ENCODE measurements around the gene HNF1B.

HNF1B gene

GRCh38 chr17:37713624-37714023 lies 31.2 kb downstream of the HNF1B start:
- H3K4me2 ChIP-seq (ENCODE audit: low read depth, low read length) = no peak overlapping the region
- H3K79me2 ChIP-seq (ENCODE audit: low read length) = no peaks in the 10 kb centered on the region
- H3K4me1 ChIP-seq (ENCODE audit: low read length) = peaks cover 17% of the 10 kb centered on the region
- no peak overlapping the region for H3K27ac ChIP-seq (ENCODE audit: low read length)
- H3K9me2 ChIP-seq (replicated peaks; ENCODE audit: insufficient read depth, low read length) = no peaks in the 10 kb centered on the region
- DNase-seq = no peak
- no peaks in the 10 kb centered on the region for H3K36me3 ChIP-seq (replicated peaks; ENCODE audit: insufficient read depth, low read length)
- peaks cover 11% of the 10 kb centered on the region; the same call in 1 of the 2 replicates for H3F3A ChIP-seq (ENCODE audit: insufficient read depth, low read length)
- H3K4me3 ChIP-seq (ENCODE audit: low read length) = no peak overlapping the region
- H3K9ac ChIP-seq (ENCODE audit: low read length) = no peak overlapping the region
- no peaks in the 10 kb centered on the region for H3K9me3 ChIP-seq (replicated peaks; ENCODE audit: insufficient read depth, low read length)
- H2AFZ ChIP-seq (ENCODE audit: low read length) = no peak overlapping the region
- TF ChIP-seq, protein P1, sequence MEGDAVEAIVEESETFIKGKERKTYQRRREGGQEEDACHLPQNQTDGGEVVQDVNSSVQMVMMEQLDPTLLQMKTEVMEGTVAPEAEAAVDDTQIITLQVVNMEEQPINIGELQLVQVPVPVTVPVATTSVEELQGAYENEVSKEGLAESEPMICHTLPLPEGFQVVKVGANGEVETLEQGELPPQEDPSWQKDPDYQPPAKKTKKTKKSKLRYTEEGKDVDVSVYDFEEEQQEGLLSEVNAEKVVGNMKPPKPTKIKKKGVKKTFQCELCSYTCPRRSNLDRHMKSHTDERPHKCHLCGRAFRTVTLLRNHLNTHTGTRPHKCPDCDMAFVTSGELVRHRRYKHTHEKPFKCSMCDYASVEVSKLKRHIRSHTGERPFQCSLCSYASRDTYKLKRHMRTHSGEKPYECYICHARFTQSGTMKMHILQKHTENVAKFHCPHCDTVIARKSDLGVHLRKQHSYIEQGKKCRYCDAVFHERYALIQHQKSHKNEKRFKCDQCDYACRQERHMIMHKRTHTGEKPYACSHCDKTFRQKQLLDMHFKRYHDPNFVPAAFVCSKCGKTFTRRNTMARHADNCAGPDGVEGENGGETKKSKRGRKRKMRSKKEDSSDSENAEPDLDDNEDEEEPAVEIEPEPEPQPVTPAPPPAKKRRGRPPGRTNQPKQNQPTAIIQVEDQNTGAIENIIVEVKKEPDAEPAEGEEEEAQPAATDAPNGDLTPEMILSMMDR (IDR thresholded peaks at IDR 0.05; ENCODE audit: low read length) = no peak
- H4K20me1 ChIP-seq (ENCODE audit: insufficient read depth, low read length) = no peaks in the 10 kb centered on the region
- H3K27me3 ChIP-seq (replicated peaks; ENCODE audit: insufficient read depth, low read length) = no peaks in the 10 kb centered on the region

DNA sequence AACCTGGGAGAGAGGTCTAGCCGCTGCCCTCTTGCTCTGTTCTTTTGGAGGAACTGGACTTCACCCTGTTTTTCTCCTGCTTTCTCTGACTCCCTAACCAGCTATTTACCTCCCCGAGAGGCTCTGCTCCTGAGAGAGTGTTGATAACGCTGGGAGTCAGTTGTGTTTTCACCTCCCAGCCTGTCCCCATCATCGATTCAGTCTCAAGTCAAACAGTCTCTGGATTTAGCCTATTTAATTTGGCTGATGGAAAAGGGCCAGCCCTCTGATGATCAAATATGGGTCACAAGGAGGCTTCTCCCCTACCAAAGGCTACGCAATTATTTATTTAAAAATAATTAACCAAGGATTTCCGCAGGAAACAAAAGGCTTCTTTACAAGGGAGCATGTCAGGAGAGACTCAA lies 31.8 kb downstream of the HNF1B start:
- Histone ChIP-seq H3K79me2 (ENCODE audit: low read length) (no peaks in the 10 kb centered on the region), H2AFZ (ENCODE audit: low read length) (no peak overlapping the region), H3F3A (ENCODE audit: insufficient read depth, low read length) (peaks cover 6% of the 10 kb centered on the region; the same call in 1 of the 2 replicates), H3K27me3 (replicated peaks; ENCODE audit: insufficient read depth, low read length) (no peaks in the 10 kb centered on the region), H3K4me2 (ENCODE audit: low read depth, low read length) (no peak overlapping the region), H4K20me1 (ENCODE audit: insufficient read depth, low read length) (no peaks in the 10 kb centered on the region), H3K36me3 (replicated peaks; ENCODE audit: insufficient read depth, low read length) (no peaks in the 10 kb centered on the region), H3K27ac (ENCODE audit: low read length) (no peak overlapping the region), H3K9me3 (replicated peaks; ENCODE audit: insufficient read depth, low read length) (no peaks in the 10 kb centered on the region), H3K9me2 (replicated peaks; ENCODE audit: insufficient read depth, low read length) (no peaks in the 10 kb centered on the region), H3K4me1 (ENCODE audit: low read length) (peaks cover 11% of the 10 kb centered on the region), H3K9ac (ENCODE audit: low read length) (no peak overlapping the region), H3K4me3 (ENCODE audit: low read length) (no peak overlapping the region)
- no peak for TF ChIP-seq EZH2 (optimal IDR thresholded peaks at IDR 0.05; ENCODE audit: low read depth, low read length)
- TF ChIP-seq EZH2phosphoT487 (IDR thresholded peaks at IDR 0.05; ENCODE audit: low read length) = no peak
- TF ChIP-seq, protein P1 (IDR thresholded peaks at IDR 0.05; ENCODE audit: low read length) = no peak
- no peak for DNase-seq

DNA sequence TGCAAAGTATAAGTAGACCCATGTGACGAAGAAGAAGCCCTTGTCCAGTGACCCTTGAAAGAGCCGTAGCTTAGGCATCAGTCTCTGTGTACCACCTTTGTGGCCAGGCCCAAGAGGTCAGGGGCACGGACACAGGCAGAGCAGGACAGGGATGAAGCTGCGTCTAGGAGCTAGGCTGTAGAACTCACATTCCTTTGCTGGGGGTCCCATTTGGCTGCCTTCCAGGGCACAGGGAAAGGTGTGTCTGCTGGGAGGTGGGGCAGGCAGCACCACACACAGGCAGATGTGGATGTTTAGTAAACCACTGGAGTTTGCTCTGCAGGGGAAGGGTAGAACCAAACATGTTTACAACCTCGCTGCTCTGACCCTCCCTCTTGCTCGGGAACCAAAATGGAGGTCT lies 33.7 kb downstream of the HNF1B start:
- Histone ChIP-seq H3F3A (ENCODE audit: insufficient read depth, low read length) (no peaks in the 10 kb centered on the region), H3K4me3 (ENCODE audit: low read length) (no peak overlapping the region), H3K4me2 (ENCODE audit: low read depth, low read length) (no peak overlapping the region), H4K20me1 (ENCODE audit: insufficient read depth, low read length) (no peaks in the 10 kb centered on the region), H3K36me3 (replicated peaks; ENCODE audit: insufficient read depth, low read length) (no peaks in the 10 kb centered on the region), H3K79me2 (ENCODE audit: low read length) (no peaks in the 10 kb centered on the region), H2AFZ (ENCODE audit: low read length) (no peak overlapping the region), H3K9me3 (replicated peaks; ENCODE audit: insufficient read depth, low read length) (no peaks in the 10 kb centered on the region), H3K27ac (ENCODE audit: low read length) (no peak overlapping the region), H3K27me3 (replicated peaks; ENCODE audit: insufficient read depth, low read length) (no peaks in the 10 kb centered on the region), H3K9me2 (replicated peaks; ENCODE audit: insufficient read depth, low read length) (no peaks in the 10 kb centered on the region), H3K9ac (ENCODE audit: low read length) (no peak overlapping the region), H3K4me1 (ENCODE audit: low read length) (peaks cover 5% of the 10 kb centered on the region; the same call in 1 of the 2 replicates)
- no peak for DNase-seq
- no peak for TF ChIP-seq EZH2phosphoT487 (IDR thresholded peaks at IDR 0.05; ENCODE audit: low read length)

GRCh38 chr17:37710344-37710886 lies 34.4 kb downstream of the HNF1B start:
- H3K27ac ChIP-seq (ENCODE audit: low read length) = no peak overlapping the region
- H3K79me2 ChIP-seq (ENCODE audit: low read length) = no peaks in the 10 kb centered on the region
- no peaks in the 10 kb centered on the region for H3K27me3 ChIP-seq (replicated peaks; ENCODE audit: insufficient read depth, low read length)
- no peaks in the 10 kb centered on the region for H3K9me3 ChIP-seq (replicated peaks; ENCODE audit: insufficient read depth, low read length)
- H3K4me1 ChIP-seq (ENCODE audit: low read length) = peaks cover 5% of the 10 kb centered on the region; the same call in 1 of the 2 replicates
- H3K4me2 ChIP-seq (ENCODE audit: low read depth, low read length) = no peak overlapping the region
- no peak overlapping the region for H3K4me3 ChIP-seq (ENCODE audit: low read length)
- no peak for DNase-seq
- H4K20me1 ChIP-seq (ENCODE audit: insufficient read depth, low read length) = no peaks in the 10 kb centered on the region
- no peaks in the 10 kb centered on the region for H3F3A ChIP-seq (ENCODE audit: insufficient read depth, low read length)
- no peaks in the 10 kb centered on the region for H3K36me3 ChIP-seq (replicated peaks; ENCODE audit: insufficient read depth, low read length)
- TF ChIP-seq EZH2 (optimal IDR thresholded peaks at IDR 0.05; ENCODE audit: low read depth, low read length) = no peak
- TF ChIP-seq EZH2phosphoT487 (IDR thresholded peaks at IDR 0.05; ENCODE audit: low read length) = no peak
- TF ChIP-seq, protein P1 (IDR thresholded peaks at IDR 0.05; ENCODE audit: low read length) = no peak
- H3K9ac ChIP-seq (ENCODE audit: low read length) = no peak overlapping the region
- H3K9me2 ChIP-seq (replicated peaks; ENCODE audit: insufficient read depth, low read length) = no peaks in the 10 kb centered on the region
- H2AFZ ChIP-seq (ENCODE audit: low read length) = no peak overlapping the region
